Osteoblast (primary cell): ENCODE results near the gene NRXN2. TPM values are rescaled to one million over a fixed set of nuclear protein-coding genes. Genes with fewer than 3 reads are reported as not detected.
A peak's percentile ranks its signal among the peaks of the same experiment; 100 is the strongest.

ENCODE experiments used
- DNase-seq: peaks from one replicate; pipeline ENCODE4 v3.0.0; 2011; ENCODE audit warnings: low spot score, mixed read lengths; ENCODE audit not compliant: insufficient read length; ENCODE audit errors: missing footprints
- H2AFZ ChIP-seq: 2 replicates; pipeline ENCODE4 v1.6.0; 2011; ENCODE audit warnings: mild to moderate bottlenecking, low read length
- H3K27ac ChIP-seq: 2 replicates; pipeline ENCODE4 v1.5.1; 2011; ENCODE audit warnings: mild to moderate bottlenecking, low read depth, low read length, moderate library complexity
- H3K27me3 ChIP-seq: 2 replicates; pipeline ENCODE4 v1.6.0; 2012; ENCODE audit warnings: mild to moderate bottlenecking, control low read depth, inconsistent platforms, low read length, moderate library complexity; ENCODE audit not compliant: insufficient read depth
- H3K36me3 ChIP-seq: 2 replicates; pipeline ENCODE4 v1.5.1; 2011; ENCODE audit warnings: mild to moderate bottlenecking, low read length, control low read depth, moderate library complexity; ENCODE audit not compliant: insufficient read depth
- H3K4me1 ChIP-seq: 2 replicates; pipeline ENCODE4 v1.5.1; 2011; ENCODE audit warnings: mild to moderate bottlenecking, low read length, control low read depth, moderate library complexity; ENCODE audit not compliant: insufficient read depth
- H3K4me2 ChIP-seq: 2 replicates; pipeline ENCODE4 v1.6.0; 2011; ENCODE audit warnings: mild to moderate bottlenecking, low read length; ENCODE audit not compliant: insufficient read depth
- H3K4me3 ChIP-seq: fragments of 200-600 bp; sonication (generic); 3 replicates; pipeline ENCODE4 v1.5.1; 2012; ENCODE audit warnings: mild to moderate bottlenecking, low read length, inconsistent platforms; ENCODE audit not compliant: insufficient read depth
- H3K79me2 ChIP-seq: 2 replicates; pipeline ENCODE4 v1.6.0; 2012; ENCODE audit warnings: mild to moderate bottlenecking, low read length, control low read depth, inconsistent platforms; ENCODE audit not compliant: insufficient read depth
- H3K9me3 ChIP-seq: 2 replicates; pipeline ENCODE4 v1.5.1; 2011; ENCODE audit warnings: low read depth, low read length, control low read depth
- H4K20me1 ChIP-seq: 2 replicates; pipeline ENCODE4 v1.6.0; 2012; ENCODE audit warnings: mild to moderate bottlenecking, low read length, control low read depth; ENCODE audit not compliant: insufficient read depth
- total RNA-seq: library from RNA; depleted of rRNA; stranded (reverse); fragments of >200 nt; gene quantifications from 2 replicates; pipeline ENCODE4 v1.2.3, GENCODE V29; 2012
- TF ChIP-seq, protein P1 (sequence below): IDR thresholded peaks from 2 replicates; pipeline ENCODE4 v1.5.1; 2011; ENCODE audit warnings: mild to moderate bottlenecking, low read depth, low read length, moderate library complexity; ENCODE audit errors: extremely low read depth

The NRXN2 gene
- total RNA-seq, 1 donor: 90.1 TPM

DNA sequence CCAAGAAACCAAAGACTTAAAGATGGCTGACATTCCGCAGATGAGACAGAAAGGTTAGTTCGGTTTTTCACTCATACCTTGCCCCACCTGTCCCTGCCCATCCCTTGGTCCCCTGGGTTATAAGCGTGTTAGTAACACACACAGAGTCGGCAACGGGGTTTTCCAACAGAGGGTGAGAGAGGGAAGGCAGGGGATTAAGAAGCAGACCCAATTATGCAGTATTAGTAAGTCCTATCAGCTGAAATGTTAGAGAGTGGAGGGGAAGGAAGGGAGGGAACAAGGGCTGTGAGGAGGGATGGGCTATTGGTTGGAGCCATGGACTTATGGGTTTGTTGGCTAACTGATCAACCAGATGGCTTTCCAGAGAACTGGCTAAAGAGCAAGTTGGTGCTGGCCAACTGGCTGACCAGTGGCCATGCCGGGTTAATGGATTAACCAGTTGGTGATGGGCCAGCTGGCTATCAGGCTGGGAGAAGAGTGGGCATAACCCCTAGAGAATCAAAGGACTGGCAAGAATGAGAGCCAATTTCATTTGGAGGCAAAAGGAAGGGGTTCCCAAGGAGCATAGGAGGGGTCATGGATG, 45.5 kb downstream of the NRXN2 start:
- no peaks in the 10 kb centered on the region for H3K79me2 ChIP-seq
- H3K4me1 ChIP-seq: peaks cover 15% of the 10 kb centered on the region
- TF ChIP-seq, protein P1, sequence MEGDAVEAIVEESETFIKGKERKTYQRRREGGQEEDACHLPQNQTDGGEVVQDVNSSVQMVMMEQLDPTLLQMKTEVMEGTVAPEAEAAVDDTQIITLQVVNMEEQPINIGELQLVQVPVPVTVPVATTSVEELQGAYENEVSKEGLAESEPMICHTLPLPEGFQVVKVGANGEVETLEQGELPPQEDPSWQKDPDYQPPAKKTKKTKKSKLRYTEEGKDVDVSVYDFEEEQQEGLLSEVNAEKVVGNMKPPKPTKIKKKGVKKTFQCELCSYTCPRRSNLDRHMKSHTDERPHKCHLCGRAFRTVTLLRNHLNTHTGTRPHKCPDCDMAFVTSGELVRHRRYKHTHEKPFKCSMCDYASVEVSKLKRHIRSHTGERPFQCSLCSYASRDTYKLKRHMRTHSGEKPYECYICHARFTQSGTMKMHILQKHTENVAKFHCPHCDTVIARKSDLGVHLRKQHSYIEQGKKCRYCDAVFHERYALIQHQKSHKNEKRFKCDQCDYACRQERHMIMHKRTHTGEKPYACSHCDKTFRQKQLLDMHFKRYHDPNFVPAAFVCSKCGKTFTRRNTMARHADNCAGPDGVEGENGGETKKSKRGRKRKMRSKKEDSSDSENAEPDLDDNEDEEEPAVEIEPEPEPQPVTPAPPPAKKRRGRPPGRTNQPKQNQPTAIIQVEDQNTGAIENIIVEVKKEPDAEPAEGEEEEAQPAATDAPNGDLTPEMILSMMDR: no peak
- H3K27ac ChIP-seq: no peak overlapping the region
- peak; percentile 34 for DNase-seq
- H3K36me3 ChIP-seq: no peaks in the 10 kb centered on the region
- H3K4me3 ChIP-seq: no peak overlapping the region
- H3K4me2 ChIP-seq: no peak overlapping the region
- no peaks in the 10 kb centered on the region for H4K20me1 ChIP-seq
- H2AFZ ChIP-seq: no peak overlapping the region
- H3K27me3 ChIP-seq: peaks cover 6% of the 10 kb centered on the region
- no peaks in the 10 kb centered on the region for H3K9me3 ChIP-seq

DNA sequence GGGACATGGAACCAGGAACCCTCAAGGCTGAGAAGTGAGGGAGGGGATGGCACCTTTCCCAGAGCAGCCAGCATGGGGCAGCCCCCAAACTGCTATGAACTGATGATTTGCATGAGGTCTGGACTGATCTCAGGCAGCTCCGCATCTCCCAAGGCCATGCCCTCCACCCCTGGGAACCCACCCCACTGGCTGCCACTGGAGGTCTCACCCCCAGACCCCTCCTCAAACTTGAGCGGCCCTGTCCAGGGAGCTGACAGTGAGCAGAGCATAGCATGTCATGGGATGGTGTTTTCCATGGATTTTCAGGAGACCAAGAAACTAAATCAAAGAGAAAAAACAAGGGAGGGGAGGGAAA, 46.8 kb downstream of the NRXN2 start:
- H3K4me1 ChIP-seq: peaks cover 15% of the 10 kb centered on the region
- no peak overlapping the region for H3K27ac ChIP-seq
- TF ChIP-seq, protein P1: no peak
- H4K20me1 ChIP-seq: no peaks in the 10 kb centered on the region
- H3K79me2 ChIP-seq: no peaks in the 10 kb centered on the region
- no peak overlapping the region for H3K4me3 ChIP-seq
- no peak for DNase-seq
- peak overlapping the region; percentile 73 for H2AFZ ChIP-seq
- H3K4me2 ChIP-seq: no peak overlapping the region
- H3K36me3 ChIP-seq: no peaks in the 10 kb centered on the region
- peaks cover 15% of the 10 kb centered on the region for H3K27me3 ChIP-seq
- no peaks in the 10 kb centered on the region for H3K9me3 ChIP-seq

DNA sequence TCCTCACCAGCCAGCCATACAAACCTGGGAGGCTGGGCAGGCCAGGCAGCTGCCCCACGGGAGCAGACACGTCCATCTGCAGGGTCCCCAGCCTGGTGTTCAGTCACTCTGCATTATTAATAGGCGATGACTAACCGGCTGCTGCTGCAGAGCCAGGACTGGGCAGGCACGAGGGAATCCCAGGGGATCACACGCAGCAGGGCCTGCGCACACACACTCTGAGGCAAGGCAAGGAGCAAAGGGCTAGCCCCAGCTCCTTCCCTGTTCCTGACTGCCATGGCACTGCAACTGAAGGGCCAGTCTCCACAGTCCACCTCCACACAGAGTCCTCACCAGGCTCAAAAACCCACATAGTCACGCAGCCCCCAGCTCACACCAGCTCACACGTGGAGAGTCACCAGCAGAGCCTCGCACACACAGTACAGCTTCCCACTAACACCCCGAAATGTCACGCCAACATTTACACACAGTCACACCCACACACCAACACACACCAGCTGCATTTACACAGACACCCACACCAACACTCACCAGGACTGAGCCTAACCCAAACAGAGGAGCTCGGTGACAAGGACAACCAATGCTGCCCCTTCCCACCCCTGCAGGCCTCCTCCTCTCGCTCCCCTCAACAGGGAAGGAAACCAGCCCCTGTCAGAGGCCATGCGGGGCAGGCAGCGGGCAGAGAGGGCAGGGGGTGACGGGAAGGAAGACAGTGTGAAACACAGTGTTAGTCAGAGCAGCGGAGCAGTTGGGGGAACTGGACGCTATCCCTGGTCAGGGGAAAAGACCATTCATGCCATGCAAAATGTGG, 47.3 kb downstream of the NRXN2 start:
- peak overlapping the region; percentile 5 for H3K4me3 ChIP-seq
- peak overlapping the region; percentile 37 for H3K4me2 ChIP-seq
- H3K4me1 ChIP-seq: peaks cover 15% of the 10 kb centered on the region
- peak; percentile 98 for DNase-seq
- H3K9me3 ChIP-seq: no peaks in the 10 kb centered on the region
- no peaks in the 10 kb centered on the region for H3K79me2 ChIP-seq
- H3K27me3 ChIP-seq: peaks cover 20% of the 10 kb centered on the region
- no peaks in the 10 kb centered on the region for H3K36me3 ChIP-seq
- TF ChIP-seq, protein P1: no peak
- H4K20me1 ChIP-seq: no peaks in the 10 kb centered on the region
- H3K27ac ChIP-seq: peak overlapping the region; percentile 59
- H2AFZ ChIP-seq: peak overlapping the region; percentile 73

DNA sequence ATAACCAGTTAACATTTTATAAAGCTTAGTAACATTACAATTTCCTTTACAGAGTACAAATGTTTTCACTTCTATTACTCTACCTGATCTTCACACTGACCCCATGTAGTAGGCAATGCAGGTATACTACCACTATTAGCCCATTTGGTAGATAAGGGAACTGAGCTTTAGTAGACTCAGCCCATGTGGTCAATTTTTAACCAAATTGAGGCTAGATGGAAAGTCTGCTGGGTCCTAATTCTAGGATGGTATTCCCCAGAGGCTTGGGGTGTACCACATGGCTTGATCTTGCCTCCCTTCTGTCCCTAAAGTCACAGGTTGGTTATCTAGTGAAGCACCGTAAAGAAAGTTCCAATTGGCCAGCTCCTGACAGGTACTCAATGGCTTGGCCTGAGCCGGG, 48.2 kb downstream of the NRXN2 start:
- no peaks in the 10 kb centered on the region for H3K9me3 ChIP-seq
- H3K27me3 ChIP-seq: peaks cover 29% of the 10 kb centered on the region
- H2AFZ ChIP-seq: no peak overlapping the region
- H3K27ac ChIP-seq: peak overlapping the region; percentile 4
- H3K79me2 ChIP-seq: no peaks in the 10 kb centered on the region
- H3K4me3 ChIP-seq: no peak overlapping the region
- no peaks in the 10 kb centered on the region for H3K36me3 ChIP-seq
- peak overlapping the region; percentile 8 for H3K4me2 ChIP-seq
- H4K20me1 ChIP-seq: no peaks in the 10 kb centered on the region
- DNase-seq: no peak
- TF ChIP-seq, protein P1: no peak
- H3K4me1 ChIP-seq: peaks cover 15% of the 10 kb centered on the region
